TTC549 (cell line): ENCODE data around the gene RIMBP3B.
"Not testable (repeated sequence)": the region's sequence is repeated elsewhere in the genome, so short reads cannot be mapped to it uniquely, and the experiment has no call there.

ENCODE experiments used
- FAIRE-seq: peaks from 2 replicates; lab custom pipeline; 2012; peaks lifted over from hg19 to GRCh38; lab: Jason Lieb, UNC

Gene RIMBP3B

GRCh38 chr22:21417227-21417746 is 33.7 kb downstream of the RIMBP3B start, which contains the start of gene HIC2:
Gene HIC2 (plus strand): TSS chr22:21417371. CDS start chr22:21442832, 25,461 bp downstream.
- FAIRE-seq, result not testable (repeated sequence)

- not testable (repeated sequence) for FAIRE-seq
Observed at GRCh38 chr22:21417853-21418252, 34.3 kb downstream of the RIMBP3B start.

- FAIRE-seq, result not testable (repeated sequence)
Observed at GRCh38 chr22:21418974-21419638, 35.6 kb downstream of the RIMBP3B start.

- not testable (repeated sequence) for FAIRE-seq
Observed at GRCh38 chr22:21420180-21420763, 36.7 kb downstream of the RIMBP3B start.

GRCh38 chr22:21424084-21424709 is 40.6 kb downstream of the RIMBP3B start:
- not testable (repeated sequence) for FAIRE-seq

- not testable (repeated sequence) for FAIRE-seq
Observed at GRCh38 chr22:21434378-21435233, 51.1 kb downstream of the RIMBP3B start.

- FAIRE-seq, result not testable (repeated sequence)
Observed at GRCh38 chr22:21435998-21436810, 52.7 kb downstream of the RIMBP3B start.

- not testable (repeated sequence) for FAIRE-seq
Observed at GRCh38 chr22:21438013-21438412, 54.5 kb downstream of the RIMBP3B start.
